Loucy (cell line): ENCODE data around the gene ZNF80.

Experiments
- H2AFZ ChIP-seq: fragments of 200-600 bp; sonication (generic); 2 replicates; pipeline ENCODE4 v1.6.0; 2016; ENCODE audit warnings: antibody characterized with exemption, mild to moderate bottlenecking, low read length, moderate library complexity
- H3F3A ChIP-seq: fragments of 200-600 bp; 2 replicates; pipeline ENCODE4 v1.6.0; 2016; ENCODE audit warnings: antibody characterized with exemption, low read depth, mild to moderate bottlenecking
- H3K27me3 ChIP-seq: fragments of 200-600 bp; sonication (generic); 2 replicates; pipeline ENCODE4 v1.6.1; 2014; ENCODE audit warnings: low read length, mild to moderate bottlenecking; ENCODE audit not compliant: insufficient read depth, poor library complexity, severe bottlenecking
- H3K36me3 ChIP-seq: fragments of 200-600 bp; sonication (generic); 2 replicates; pipeline ENCODE4 v1.6.1; 2016; ENCODE audit warnings: low read length; ENCODE audit not compliant: insufficient read depth
- H3K4me1 ChIP-seq: fragments of 200-600 bp; sonication (generic); 2 replicates; pipeline ENCODE4 v1.5.1; 2014; ENCODE audit warnings: low read length, mild to moderate bottlenecking; ENCODE audit not compliant: insufficient read depth, poor library complexity, severe bottlenecking
- H3K4me2 ChIP-seq: fragments of 200-600 bp; sonication (generic); 2 replicates; pipeline ENCODE4 v1.6.0; 2014; ENCODE audit warnings: antibody characterized with exemption, low read length, low read depth, mild to moderate bottlenecking; ENCODE audit not compliant: poor library complexity, severe bottlenecking
- H3K4me3 ChIP-seq: fragments of 200-600 bp; sonication (generic); 2 replicates; pipeline ENCODE4 v1.5.1; 2014; ENCODE audit warnings: low read length, mild to moderate bottlenecking, mixed read lengths; ENCODE audit not compliant: poor library complexity, severe bottlenecking
- H3K79me2 ChIP-seq: fragments of 200-600 bp; sonication (generic); 2 replicates; pipeline ENCODE4 v1.6.1; 2014; ENCODE audit warnings: low read length; ENCODE audit not compliant: insufficient read depth
- H3K9ac ChIP-seq: fragments of 200-600 bp; sonication (generic); 2 replicates; pipeline ENCODE4 v1.6.0; 2014; ENCODE audit warnings: mild to moderate bottlenecking, low read depth, low read length, moderate library complexity; ENCODE audit not compliant: poor library complexity, severe bottlenecking
- H3K9me2 ChIP-seq: fragments of 200-600 bp; sonication (generic); replicated peaks from 2 replicates; pipeline ENCODE4 v1.6.1; 2016; ENCODE audit warnings: low read depth, low read length, mixed read lengths
- H3K9me3 ChIP-seq: fragments of 200-600 bp; sonication (generic); 2 replicates; pipeline ENCODE4 v1.6.1; 2014; ENCODE audit warnings: mild to moderate bottlenecking, antibody characterized with exemption, low read length, low read depth; ENCODE audit not compliant: insufficient read depth
- H4K20me1 ChIP-seq: fragments of 200-600 bp; sonication (generic); 2 replicates; pipeline ENCODE4 v1.6.0; 2014; ENCODE audit warnings: antibody characterized with exemption, low read length, mild to moderate bottlenecking; ENCODE audit not compliant: insufficient read depth, poor library complexity, severe bottlenecking
- CTCF ChIP-seq: fragments of 200-600 bp; sonication (generic); conservative IDR thresholded peaks from 2 replicates; pipeline ENCODE4 v1.5.1; 2014; ENCODE audit warnings: mild to moderate bottlenecking, antibody characterized with exemption, low read length
- EZH2phosphoT487 ChIP-seq: fragments of 200-600 bp; IDR thresholded peaks from 2 replicates; pipeline ENCODE4 v1.6.1; 2018; ENCODE audit warnings: antibody characterized with exemption, mild to moderate bottlenecking, moderate library complexity, borderline replicate concordance

The ZNF80 gene

GRCh38 chr3:114227076-114227475, 10.3 kb downstream of the ZNF80 start:
- Histone ChIP-seq H3K4me1 (no peaks in the 10 kb centered on the region), H3K36me3 (no peaks in the 10 kb centered on the region), H4K20me1 (no peaks in the 10 kb centered on the region), H3K9ac (no peak overlapping the region), H3K9me3 (peaks cover 3% of the 10 kb centered on the region; the same call in 1 of the 2 replicates), H3K79me2 (no peaks in the 10 kb centered on the region), H3F3A (no peaks in the 10 kb centered on the region), H2AFZ (no peak overlapping the region), H3K9me2 (no peaks in the 10 kb centered on the region), H3K4me3 (no peak overlapping the region), H3K4me2 (no peak overlapping the region), H3K27me3 (no peaks in the 10 kb centered on the region)
- no peak for TF ChIP-seq EZH2phosphoT487
- no peak for TF ChIP-seq CTCF

- H3K4me2 ChIP-seq: no peak overlapping the region
- no peak overlapping the region for H3K4me3 ChIP-seq
- peak overlapping the region; percentile 61 for H2AFZ ChIP-seq
- peaks cover 3% of the 10 kb centered on the region; the same call in 1 of the 2 replicates for H3K9me3 ChIP-seq
- no peaks in the 10 kb centered on the region for H3K36me3 ChIP-seq
- H3K9ac ChIP-seq: no peak overlapping the region
- H3K27me3 ChIP-seq: no peaks in the 10 kb centered on the region
- H3K79me2 ChIP-seq: no peaks in the 10 kb centered on the region
- no peaks in the 10 kb centered on the region for H3K9me2 ChIP-seq
- H3K4me1 ChIP-seq: no peaks in the 10 kb centered on the region
- H3F3A ChIP-seq: no peaks in the 10 kb centered on the region
- H4K20me1 ChIP-seq: no peaks in the 10 kb centered on the region
- TF ChIP-seq EZH2phosphoT487 (no peak), CTCF (no peak)
These were observed 11.1 kb downstream of the ZNF80 start for GRCh38 chr3:114226313-114226712.

GRCh38 chr3:114223143-114223542, 14.2 kb downstream of the ZNF80 start:
- no peak overlapping the region for H3K4me2 ChIP-seq
- H3F3A ChIP-seq: no peaks in the 10 kb centered on the region
- no peaks in the 10 kb centered on the region for H3K27me3 ChIP-seq
- no peak overlapping the region for H3K4me3 ChIP-seq
- no peak overlapping the region for H3K9ac ChIP-seq
- no peaks in the 10 kb centered on the region for H3K36me3 ChIP-seq
- no peaks in the 10 kb centered on the region for H3K79me2 ChIP-seq
- H3K4me1 ChIP-seq: no peaks in the 10 kb centered on the region
- peaks cover 3% of the 10 kb centered on the region; the same call in 1 of the 2 replicates for H3K9me3 ChIP-seq
- no peaks in the 10 kb centered on the region for H4K20me1 ChIP-seq
- no peaks in the 10 kb centered on the region for H3K9me2 ChIP-seq
- H2AFZ ChIP-seq: no peak overlapping the region
- no peak for TF ChIP-seq EZH2phosphoT487
- TF ChIP-seq CTCF: no peak
